HG03558 (cell line): Measurements from ENCODE around the gene PWP1.

Experiments
- ATAC-seq: cut with Tn5 transposase; IDR thresholded peaks from one replicate; pipeline ENCODE4 v1.9.1; 2021; ENCODE audit warnings: moderate number of reproducible peaks; ENCODE audit not compliant: unreplicated experiment; ENCODE audit errors: extremely low read depth

The PWP1 gene

DNA sequence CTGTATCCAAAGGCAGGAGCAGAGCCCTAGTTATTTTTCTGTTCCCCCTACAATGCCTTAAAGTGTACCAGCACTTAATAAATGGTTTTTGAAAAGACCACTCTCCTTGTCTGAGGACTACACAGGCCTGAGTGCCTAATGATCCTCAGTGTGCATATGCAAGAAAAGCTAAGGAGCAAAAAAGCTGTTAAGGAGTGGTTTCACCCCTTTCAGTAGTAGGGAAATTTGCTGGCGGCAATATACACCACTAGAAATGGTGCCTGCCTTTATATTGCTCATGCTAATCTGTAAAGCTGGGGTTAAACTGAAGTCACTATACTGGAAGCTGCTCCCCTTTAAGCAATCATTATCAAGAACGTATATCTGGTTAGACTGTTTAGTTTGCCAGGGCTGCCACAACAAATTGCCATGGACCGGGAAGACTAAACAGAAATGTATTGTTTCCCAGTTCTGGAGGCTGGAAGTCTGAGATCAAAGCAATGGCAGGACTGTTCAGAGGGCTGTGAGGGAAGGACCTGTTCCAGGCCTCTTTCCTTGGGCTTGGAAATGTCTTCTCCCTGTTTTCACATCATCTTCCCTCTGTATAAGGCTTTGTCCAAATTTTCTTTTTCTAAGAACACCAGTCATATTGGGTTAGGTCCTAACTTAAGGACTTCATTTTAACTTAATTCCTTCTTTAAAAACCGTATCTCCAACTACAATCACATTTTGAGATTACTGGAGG lies 45.2 kb downstream of the PWP1 start:
- ATAC-seq, result no peak

DNA sequence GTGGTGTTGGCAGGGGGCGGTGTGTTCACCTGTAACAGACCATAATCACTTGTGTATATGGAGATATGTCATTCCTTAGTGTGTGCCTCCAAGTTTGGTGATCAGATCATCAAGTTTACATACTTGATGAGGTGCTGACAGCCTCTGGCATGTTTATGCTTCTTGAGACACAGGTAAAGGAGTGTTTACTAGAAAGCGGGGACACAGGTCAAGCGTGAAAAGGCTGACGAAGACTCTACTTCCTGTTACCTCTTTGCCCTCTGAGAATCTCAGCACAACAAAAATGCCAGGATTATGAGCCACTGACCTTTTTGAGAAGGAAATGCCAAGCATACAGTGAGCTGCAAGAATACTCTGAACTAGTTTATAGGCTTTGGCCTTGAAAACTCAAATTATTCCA lies 45.8 kb downstream of the PWP1 start:
- no peak for ATAC-seq

DNA sequence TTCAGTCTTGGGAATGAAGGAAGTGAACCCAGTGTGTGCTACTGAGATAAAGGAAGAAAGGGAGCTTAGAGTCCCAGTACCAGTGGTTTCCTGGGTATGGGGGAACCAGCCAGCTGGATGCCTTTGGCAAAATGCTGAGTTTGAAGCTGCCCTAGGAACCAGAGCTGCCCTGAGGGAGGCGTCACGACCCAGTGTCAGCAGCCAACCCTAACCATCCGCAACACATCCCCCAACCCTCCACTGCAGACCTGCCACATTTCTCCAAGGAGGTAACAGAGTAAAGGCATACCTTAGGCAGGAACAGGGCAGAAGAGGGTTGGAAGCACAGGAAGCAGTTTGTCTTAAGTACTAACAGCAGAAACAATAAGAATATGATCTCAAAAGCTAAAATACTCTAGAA lies 46.8 kb downstream of the PWP1 start:
- ATAC-seq, result no peak

DNA sequence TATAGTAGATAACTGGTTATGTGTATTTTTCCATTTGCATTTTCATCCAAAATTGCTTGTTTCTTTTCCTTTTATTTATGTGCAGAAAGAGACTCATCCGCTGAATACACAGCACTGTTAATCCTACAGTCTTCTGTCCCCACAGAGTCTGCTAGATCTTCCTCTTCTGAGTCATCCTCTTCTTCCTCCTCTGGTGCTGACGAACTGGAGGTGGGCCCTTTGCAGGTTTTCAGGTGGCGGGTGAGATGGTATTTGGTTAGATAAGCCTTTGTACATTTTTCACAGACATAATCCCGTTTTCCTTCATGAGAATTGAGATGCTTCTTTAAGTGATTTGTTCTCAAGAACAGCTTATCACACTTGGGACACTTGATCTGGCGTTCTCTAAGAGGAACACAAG lies 48.5 kb downstream of the PWP1 start:
- ATAC-seq, result no peak

DNA sequence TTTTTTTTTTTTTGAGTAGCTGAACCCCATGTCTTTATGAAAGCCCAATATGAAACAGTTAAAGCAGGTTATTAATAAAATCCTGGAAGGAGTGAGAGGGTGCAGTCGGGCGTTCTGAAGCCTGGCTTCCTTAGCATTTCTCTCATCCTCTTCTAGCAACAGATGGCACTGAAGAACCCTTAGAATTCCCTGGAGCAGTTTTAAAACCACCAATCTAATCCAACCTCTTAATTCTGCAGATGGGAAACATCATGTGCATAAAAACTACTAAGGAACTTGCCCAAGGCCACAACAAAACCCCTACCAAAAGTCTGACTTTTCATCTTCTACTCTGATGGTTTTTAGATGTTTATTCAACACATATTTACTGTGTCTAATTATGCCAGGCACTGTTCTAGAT lies 50.2 kb downstream of the PWP1 start:
- ATAC-seq, result no peak

DNA sequence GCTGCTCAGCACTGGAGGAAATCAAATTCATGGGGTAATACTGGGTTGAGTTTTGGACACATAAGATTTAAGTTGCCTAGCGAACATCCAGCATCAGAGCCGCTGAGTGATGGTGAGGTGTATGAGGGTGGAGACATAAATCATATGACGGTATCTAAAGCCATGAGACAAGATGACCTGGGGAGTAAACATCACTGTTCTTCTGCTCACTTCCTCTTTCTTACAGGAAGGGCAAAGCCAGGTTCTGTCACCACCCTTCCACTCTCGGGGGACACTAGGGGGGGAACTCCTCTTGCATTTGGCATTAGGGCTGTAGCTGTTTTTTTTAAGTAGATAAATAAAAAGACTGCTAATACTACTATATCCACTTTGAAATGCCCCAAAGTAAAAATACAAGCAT lies 51.3 kb downstream of the PWP1 start:
- peak; percentile 90 for ATAC-seq

DNA sequence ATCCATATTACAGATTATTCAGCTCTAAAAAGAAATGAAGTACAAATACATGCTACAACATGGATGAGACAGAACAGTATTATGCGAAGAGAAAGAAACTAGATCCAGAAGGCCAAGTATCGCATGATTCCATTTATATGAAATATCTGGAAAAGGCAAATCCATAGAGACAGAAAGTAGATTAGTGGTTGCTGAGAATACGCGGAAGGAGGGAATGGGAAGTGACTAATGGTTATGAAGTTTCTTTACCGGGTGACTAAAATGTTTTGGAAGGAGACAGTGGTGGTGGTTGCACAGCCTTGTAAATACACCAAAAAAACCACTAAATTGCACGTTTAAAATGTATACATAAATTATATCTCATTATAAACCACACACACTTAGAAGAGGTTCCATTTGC lies 62.9 kb downstream of the PWP1 start:
- ATAC-seq, result no peak

DNA sequence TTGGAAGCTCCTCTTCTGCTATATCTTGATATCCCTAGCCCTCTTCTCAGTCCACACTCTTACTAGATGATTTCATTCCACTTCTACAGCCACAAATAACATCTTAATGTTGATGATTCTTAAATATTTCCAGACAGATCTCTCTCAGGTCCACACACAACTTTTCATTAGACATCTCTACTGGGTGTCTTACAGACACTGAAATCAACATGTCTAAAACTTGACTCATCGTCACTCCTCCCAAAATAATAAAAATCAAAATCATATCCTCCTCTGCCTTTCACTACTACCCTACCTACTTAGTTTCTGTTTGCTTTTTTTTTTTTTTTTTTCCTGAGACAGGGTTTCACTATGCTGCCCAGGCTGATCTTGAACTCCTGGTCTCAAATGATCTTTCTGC lies 63.5 kb downstream of the PWP1 start:
- ATAC-seq, result no peak

DNA sequence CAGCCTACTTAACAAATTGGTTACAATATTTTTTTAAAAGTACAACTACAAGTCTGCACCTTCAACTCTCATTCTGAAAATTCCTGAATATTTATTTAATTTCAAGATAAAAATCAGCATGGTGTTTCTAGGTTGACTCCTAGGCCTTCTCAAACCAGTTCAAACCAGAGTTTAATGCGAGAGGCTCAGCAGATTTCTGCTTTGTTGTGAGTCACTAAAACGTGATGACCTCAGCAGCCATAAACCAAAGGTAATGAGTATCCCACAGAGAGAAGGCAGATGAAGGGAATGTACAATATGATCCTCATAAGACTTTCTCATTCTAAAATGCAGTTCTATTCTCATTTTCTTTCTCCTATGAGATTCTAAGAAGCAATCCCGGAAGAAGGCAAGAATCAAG lies 73.8 kb downstream of the PWP1 start:
- no peak for ATAC-seq

DNA sequence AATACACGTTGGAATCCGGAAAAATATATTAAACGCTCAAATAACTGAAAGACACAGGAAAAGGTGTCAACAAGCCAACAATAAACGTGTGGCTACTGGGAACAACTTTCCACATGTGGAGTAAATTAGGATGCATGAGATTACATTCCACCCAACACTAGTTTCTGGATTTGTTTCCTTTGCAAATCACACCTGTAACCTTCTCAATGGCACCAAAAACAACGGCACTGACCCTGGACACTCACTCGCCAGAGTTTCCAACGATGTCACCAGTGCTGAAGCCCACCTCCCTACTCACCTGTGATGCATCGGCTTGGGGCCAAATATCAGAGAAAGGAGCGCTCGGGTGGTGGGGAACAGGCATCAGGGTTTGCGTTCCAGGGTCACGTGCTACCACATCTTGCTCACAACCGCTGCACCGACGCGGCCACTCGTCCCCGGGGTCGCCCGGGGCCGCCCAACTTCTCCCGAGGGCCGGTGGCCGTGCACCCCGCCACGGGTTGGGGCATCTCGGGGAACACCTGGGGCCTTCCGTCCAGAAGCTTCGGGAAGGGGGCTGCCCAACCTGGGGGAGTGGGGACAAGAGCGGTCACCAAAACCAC lies 74.7 kb downstream of the PWP1 start:
- no peak for ATAC-seq

DNA sequence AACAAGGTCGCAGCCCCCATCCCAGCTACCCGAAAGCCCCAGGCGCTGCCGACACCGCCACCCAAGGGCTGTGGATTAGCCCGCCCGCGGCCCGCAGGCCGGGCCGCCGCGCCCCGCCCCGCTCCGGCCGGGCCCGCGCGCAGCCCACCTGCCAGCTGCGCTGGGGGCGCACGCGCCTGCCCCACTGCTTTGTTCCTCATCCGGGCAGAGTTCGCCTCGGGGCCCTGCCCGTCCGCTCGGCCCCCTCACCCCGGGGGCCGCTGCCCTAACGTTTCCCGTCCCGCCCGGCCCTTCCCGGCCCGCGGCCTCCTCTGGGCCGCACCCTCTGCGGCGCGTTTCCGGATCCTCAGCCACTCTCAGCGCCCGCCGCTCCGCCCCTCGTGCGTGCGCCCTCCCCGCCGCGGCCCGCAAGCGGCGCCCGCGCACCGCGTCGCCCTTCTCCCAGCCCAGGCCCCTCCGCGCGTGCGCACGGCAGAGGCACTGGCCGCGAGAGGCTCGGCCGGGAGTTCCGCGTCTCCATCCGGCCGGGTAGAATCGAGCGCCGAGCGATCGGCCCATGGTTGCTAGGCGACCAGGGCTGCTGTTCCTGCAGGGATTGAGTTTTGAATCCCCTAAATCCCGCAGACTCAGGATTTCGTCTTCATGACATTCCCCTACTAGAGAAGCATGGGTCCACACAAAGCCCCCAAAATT lies 75.4 kb downstream of the PWP1 start, which contains the start of gene PRDM4:
Gene PRDM4 (minus strand): TSS at position 329 of the 693 bp plus-strand sequence. CDS start 622 bp downstream, outside the sequence.
- peak; percentile 96 for ATAC-seq

DNA sequence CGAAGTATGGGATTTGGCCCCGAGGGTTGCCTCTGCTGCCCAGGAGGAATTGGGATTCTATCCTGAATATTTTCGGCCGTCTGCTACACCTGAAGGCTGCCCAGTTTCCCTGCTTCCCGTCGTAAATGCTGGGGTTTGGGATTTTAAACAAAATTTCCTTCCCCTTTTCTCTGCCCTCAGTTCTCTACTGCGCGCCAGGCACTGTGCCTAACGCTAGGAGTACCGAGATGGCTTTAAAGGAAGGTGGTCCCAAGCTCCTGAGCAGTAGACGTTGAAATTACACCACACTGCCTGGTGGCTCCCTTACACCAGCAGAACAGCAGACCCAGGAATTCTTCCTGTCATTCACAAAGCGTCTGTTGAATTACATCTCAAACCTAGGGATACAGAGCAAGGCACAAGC lies 75.9 kb downstream of the PWP1 start:
- no peak for ATAC-seq
